PC-3 (cell line): ENCODE results near the gene TMEM178B. TPM values are rescaled to one million over a fixed set of nuclear protein-coding genes. Genes with fewer than 3 reads are reported as not detected.

ENCODE experiments used
- ATAC-seq: fragments of 200-7000 bp; cut with Tn5 transposase; 2 replicates; pipeline ENCODE4 v1.9.1; 2020; ENCODE audit warnings: mild to moderate bottlenecking, moderate library complexity
- BruUV-seq: library from RNA; stranded (reverse); fragments of 400-500 nt; replicated peaks from 2 replicates; lab custom pipeline; 2021; lab: Mats Ljungman, UMichigan
- CTCF ChIA-PET: fragments of 300-600 bp; sonication (Branson Sonifier 250); formaldehyde crosslinking; loops from one replicate; lab custom pipeline; 2022; ENCODE audit warnings: antibody characterized with exemption; lab: Charles Lee
- POLR2A ChIA-PET: fragments of 300-600 bp; sonication (Branson Sonifier 250); formaldehyde crosslinking; loops from one replicate; lab custom pipeline; 2022; ENCODE audit warnings: antibody characterized with exemption; ENCODE audit not compliant: unreplicated experiment; lab: Charles Lee
- DNase-seq: peaks from one replicate; pipeline ENCODE4 v3.0.0-alpha.2; 2015
- H2AFZ ChIP-seq: fragments of 300-600 bp; sonication (generic); 2 replicates; pipeline ENCODE4 v1.6.0; 2016; ENCODE audit warnings: antibody characterized with exemption, low read length
- H3F3A ChIP-seq: fragments of 300-600 bp; sonication (generic); one replicate; pipeline ENCODE4 v1.6.0; 2017; ENCODE audit warnings: antibody characterized with exemption, low read length, control low read depth, mild to moderate bottlenecking; ENCODE audit not compliant: unreplicated experiment
- H3K27ac ChIP-seq: fragments of 300-600 bp; sonication (generic); 2 replicates; pipeline ENCODE4 v1.5.1; 2016; ENCODE audit warnings: mild to moderate bottlenecking, low read length
- H3K27me3 ChIP-seq: fragments of 300-600 bp; sonication (generic); 2 replicates; pipeline ENCODE4 v1.6.1; 2016; ENCODE audit warnings: low read length, mixed read lengths
- H3K36me3 ChIP-seq: fragments of 300-600 bp; sonication (generic); 2 replicates; pipeline ENCODE4 v1.6.1; 2016; ENCODE audit warnings: low read depth, mixed run types, low read length, mixed read lengths
- H3K4me1 ChIP-seq: fragments of 300-600 bp; sonication (generic); 2 replicates; pipeline ENCODE4 v1.5.1; 2016; ENCODE audit warnings: low read length; ENCODE audit not compliant: insufficient read depth
- H3K4me2 ChIP-seq: fragments of 300-600 bp; sonication (generic); 2 replicates; pipeline ENCODE4 v1.6.0; 2016; ENCODE audit warnings: low read length
- H3K4me3 ChIP-seq: fragments of 300-600 bp; sonication (generic); 2 replicates; pipeline ENCODE4 v1.5.1; 2016; ENCODE audit warnings: mild to moderate bottlenecking, low read length, mixed read lengths
- H3K79me2 ChIP-seq: fragments of 300-600 bp; sonication (generic); 2 replicates; pipeline ENCODE4 v1.6.1; 2017; ENCODE audit warnings: low read length, mixed read lengths
- H3K9ac ChIP-seq: fragments of 300-600 bp; sonication (generic); 2 replicates; pipeline ENCODE4 v1.6.0; 2016; ENCODE audit warnings: mild to moderate bottlenecking, low read length
- H3K9me2 ChIP-seq: fragments of 300-600 bp; sonication (generic); replicated peaks from 2 replicates; pipeline ENCODE4 v1.6.1; 2016; ENCODE audit warnings: mixed run types, low read length, mixed read lengths
- H3K9me3 ChIP-seq: fragments of 300-600 bp; sonication (generic); 2 replicates; pipeline ENCODE4 v1.6.1; 2016; ENCODE audit warnings: low read length, mixed read lengths
- H4K20me1 ChIP-seq: fragments of 300-600 bp; sonication (generic); 2 replicates; pipeline ENCODE4 v1.6.1; 2016; ENCODE audit warnings: low read length, mixed read lengths
- CTCF ChIP-seq: fragments of 300-600 bp; sonication (generic); conservative IDR thresholded peaks from 2 replicates; pipeline ENCODE4 v1.5.1; 2017; ENCODE audit warnings: antibody characterized with exemption, low read depth, mild to moderate bottlenecking, low read length
- EZH2 ChIP-seq: fragments of 300-600 bp; sonication (generic); IDR thresholded peaks from one replicate; pipeline ENCODE4 v1.6.1; 2017; ENCODE audit warnings: antibody characterized with exemption, mild to moderate bottlenecking, low read length; ENCODE audit not compliant: unreplicated experiment
- EZH2phosphoT487 ChIP-seq: fragments of 300-600 bp; sonication (generic); IDR thresholded peaks from 2 replicates; pipeline ENCODE4 v1.6.1; 2018; ENCODE audit warnings: mild to moderate bottlenecking, antibody characterized with exemption, low read length, borderline replicate concordance
- intact Hi-C: fragments of 100-400 bp; cut with micrococcal nuclease; formaldehyde crosslinking; loops from 2 replicates; pipeline ENCODE4 v1.9.0; 2023
- total RNA-seq: library from RNA; depleted of rRNA; stranded (reverse); fragments of >200 nt; gene quantifications from 2 replicates; pipeline ENCODE4 v1.2.3, GENCODE V29; 2014

TMEM178B gene
- total RNA-seq, 1 experiment from 2014 or later, result 0.29 TPM

- H2AFZ ChIP-seq, result peak overlapping the region; percentile 47; the same call in 1 of the 2 replicates
- DNase-seq (peak; percentile 67), ATAC-seq (peak; percentile 60)
- BruUV-seq, result no TSS peak
- no peaks in the 10 kb centered on the region for H3K27me3 ChIP-seq
- intact Hi-C loops, result no loop called here
- H3K4me3 ChIP-seq, result peak overlapping the region; percentile 37; the same call in 1 of the 2 replicates
- no peak for TF ChIP-seq EZH2phosphoT487
- TF ChIP-seq EZH2, result no peak
- no peak for TF ChIP-seq CTCF
- H3K4me1 ChIP-seq, result peaks cover 11% of the 10 kb centered on the region; the same call in 1 of the 2 replicates
- no peaks in the 10 kb centered on the region for H3K79me2 ChIP-seq
- H3K9ac ChIP-seq, result no peak overlapping the region
- no peaks in the 10 kb centered on the region for H3F3A ChIP-seq
- H4K20me1 ChIP-seq, result no peaks in the 10 kb centered on the region
- H3K4me2 ChIP-seq, result peak overlapping the region; percentile 65
- POLR2A ChIA-PET, result no interaction called here
- no peak overlapping the region for H3K27ac ChIP-seq
- CTCF ChIA-PET, result no interaction called here
- H3K9me2 ChIP-seq, result no peaks in the 10 kb centered on the region
- no peaks in the 10 kb centered on the region for H3K9me3 ChIP-seq
- H3K36me3 ChIP-seq, result no peaks in the 10 kb centered on the region
Measured at GRCh38 chr7:141362580-141363435, 288.9 kb downstream of the TMEM178B start.

GRCh38 chr7:141363748-141364147, 289.9 kb downstream of the TMEM178B start:
- H2AFZ ChIP-seq, result no peak overlapping the region
- H3K9ac ChIP-seq, result no peak overlapping the region

More at GRCh38 chr7:141363748-141364147, 289.9 kb downstream of the TMEM178B start:
- Histone ChIP-seq H3K27me3 (0 out of 2 replicates have a peak, but pooled peaks cover under 1% of the 10 kb centered on the region), H3K79me2 (no peaks in the 10 kb centered on the region), H4K20me1 (no peaks in the 10 kb centered on the region), H3F3A (no peaks in the 10 kb centered on the region), H3K9me3 (no peaks in the 10 kb centered on the region), H3K4me3 (no peak overlapping the region), H3K27ac (no peak overlapping the region), H3K36me3 (no peaks in the 10 kb centered on the region), H3K4me1 (peaks cover 11% of the 10 kb centered on the region; the same call in 1 of the 2 replicates), H3K9me2 (no peaks in the 10 kb centered on the region), H3K4me2 (no peak overlapping the region)
- TF ChIP-seq EZH2 (no peak), EZH2phosphoT487 (no peak), CTCF (no peak)
- POLR2A ChIA-PET, result no interaction called here
- intact Hi-C loops, result no loop called here
- CTCF ChIA-PET, result no interaction called here
- BruUV-seq, result no TSS peak
- ATAC-seq (no peak), DNase-seq (no peak)
